ENCODE results near the gene FAM120B. TPM values are rescaled to one million over a fixed set of nuclear protein-coding genes. Genes with fewer than 3 reads are reported as not detected.
"Not testable (repeated sequence)": the region's sequence is repeated elsewhere in the genome, so short reads cannot be mapped to it uniquely, and the experiment has no call there.

FAM120B gene
- total and polyA plus RNA-seq, 2 of the 4 experiments (the other 2 are of a cell fraction): 15.3 to 28.0 TPM

GRCh38 chr6:170264644-170265043 is 41.9 kb upstream of the FAM120B start:
- H3K36me3 ChIP-seq (ENCODE audit: control insufficient read depth, insufficient read depth, low read length); DNase-seq; H3K4me2 ChIP-seq (ENCODE audit: low read depth, low read length); H4K8ac ChIP-seq (ENCODE audit: low read depth in 2 of 2, low read length in 2 of 2); H4K91ac ChIP-seq (ENCODE audit: insufficient read depth, low read depth, low read length); H3K27ac ChIP-seq (ENCODE audit: insufficient read depth, low read length); H3K4me3 ChIP-seq (ENCODE audit: insufficient read depth, low read depth, low read length); H2BK15ac ChIP-seq (ENCODE audit: low read depth, low read length); H3K9ac ChIP-seq (ENCODE audit: low read depth, low read length); POLR2A ChIA-PET (ENCODE audit: unreplicated experiment); dilution Hi-C loops (cut with HindIII; ENCODE audit: low sequenced_read_pairs, unreplicated experiment); BruUV-seq (replicated peaks); ATAC-seq (ENCODE audit: low read depth); H3K79me1 ChIP-seq (ENCODE audit: low read depth in 1 of 2, low read length in 2 of 2); H3K18ac ChIP-seq (ENCODE audit: low read depth, low read length); H2BK120ac ChIP-seq (ENCODE audit: low read depth, low read length); in situ Hi-C loops (cut with MboI; ENCODE audit: low sequenced_read_pairs); H3K4ac ChIP-seq (ENCODE audit: low read depth, low read length); H3K14ac ChIP-seq (replicated peaks; ENCODE audit: low read depth, low read length); H3K9me1 ChIP-seq (ENCODE audit: insufficient read depth, low read length); H2AK5ac ChIP-seq (ENCODE audit: low read depth, low read length); H4K5ac ChIP-seq (ENCODE audit: low read depth, low read length); H2AK9ac ChIP-seq (replicated peaks; ENCODE audit: low read depth, low read length, poor library complexity); H2BK5ac ChIP-seq (ENCODE audit: low read depth, low read length, poor library complexity, severe bottlenecking); H3K56ac ChIP-seq (ENCODE audit: extremely low read depth, insufficient read depth, low read length); intact Hi-C loops (cut with micrococcal nuclease); H3K23ac ChIP-seq (ENCODE audit: low read depth, low read length); H3K9me3 ChIP-seq (ENCODE audit: control insufficient read depth, insufficient read depth, low read length); H4K20me1 ChIP-seq (ENCODE audit: insufficient read depth, low read length); H2BK20ac ChIP-seq (ENCODE audit: low read depth, low read length); CTCF ChIA-PET; H3K4me1 ChIP-seq (ENCODE audit: control insufficient read depth, insufficient read depth, low read length); H2AFZ ChIP-seq (replicated peaks; ENCODE audit: low read length, poor library complexity); H3K27me3 ChIP-seq (ENCODE audit: control insufficient read depth, insufficient read depth, low read length): not testable (repeated sequence)
- 100% methylated on average over 3 of the region's 12 CpGs; no CpG with 5 or more reads in 1 of the 2 experiments for WGBS, 2 experiments (ENCODE audit: extremely low coverage in 2 of 2, insufficient read length in 1 of 2)
